HG02973 (cell line): ENCODE measurements around the gene COL6A2.

Experiments
- ATAC-seq: cut with Tn5 transposase; IDR thresholded peaks from one replicate; pipeline ENCODE4 v1.9.1; 2021; ENCODE audit warnings: moderate library complexity; ENCODE audit not compliant: unreplicated experiment

The COL6A2 gene

GRCh38 chr21:46124926-46125845, 27.3 kb downstream of the COL6A2 start:
- no peak for ATAC-seq

GRCh38 chr21:46125846-46126301, 28.0 kb downstream of the COL6A2 start:
- no peak for ATAC-seq

- ATAC-seq: no peak
These were observed 28.7 kb downstream of the COL6A2 start for GRCh38 chr21:46126309-46127238.

GRCh38 chr21:46127239-46128105, 29.6 kb downstream of the COL6A2 start:
- ATAC-seq: no peak

- ATAC-seq: no peak
These were observed 30.4 kb downstream of the COL6A2 start for GRCh38 chr21:46128106-46128932.

- no peak for ATAC-seq
These were observed 31.1 kb downstream of the COL6A2 start for GRCh38 chr21:46128933-46129571.

GRCh38 chr21:46129846-46130651, 32.1 kb downstream of the COL6A2 start:
- no peak for ATAC-seq

GRCh38 chr21:46130831-46131587, 33.1 kb downstream of the COL6A2 start:
- no peak for ATAC-seq

- no peak for ATAC-seq
These were observed 33.6 kb downstream of the COL6A2 start for GRCh38 chr21:46131588-46131837.

GRCh38 chr21:46131838-46132651, 34.1 kb downstream of the COL6A2 start:
- no peak for ATAC-seq

- ATAC-seq: no peak
These were observed 38.0 kb downstream of the COL6A2 start for GRCh38 chr21:46135782-46136395.

- no peak for ATAC-seq
These were observed 38.9 kb downstream of the COL6A2 start for GRCh38 chr21:46136739-46137349.

GRCh38 chr21:46137908-46138307, 40.0 kb downstream of the COL6A2 start:
- no peak for ATAC-seq

- no peak for ATAC-seq
These were observed 40.6 kb downstream of the COL6A2 start for GRCh38 chr21:46138383-46138970.

GRCh38 chr21:46139686-46140085, 41.8 kb downstream of the COL6A2 start:
- ATAC-seq: no peak
